ENCODE results near the gene MCF2L2.

The MCF2L2 gene

GRCh38 chr3:183158113-183158512 lies 270.3 kb downstream of the MCF2L2 start:
- DNase-seq, result no peak

- no peak for DNase-seq
Measured at GRCh38 chr3:183156266-183156665, 272.2 kb downstream of the MCF2L2 start.

- DNase-seq, result no peak
Measured at GRCh38 chr3:183155499-183155898, 272.9 kb downstream of the MCF2L2 start.

GRCh38 chr3:183153210-183153950 lies 275.0 kb downstream of the MCF2L2 start:
- no peak for DNase-seq

- no peak for DNase-seq
Measured at GRCh38 chr3:183151821-183152351, 276.5 kb downstream of the MCF2L2 start.

GRCh38 chr3:183151086-183151485 lies 277.3 kb downstream of the MCF2L2 start:
- no peak for DNase-seq

- DNase-seq, result no peak
Measured at GRCh38 chr3:183149915-183150750, 278.3 kb downstream of the MCF2L2 start.

- DNase-seq, result no peak
Measured at GRCh38 chr3:183148056-183148455, 280.4 kb downstream of the MCF2L2 start.

- DNase-seq, result no peak
Measured at GRCh38 chr3:183144363-183144762, 284.1 kb downstream of the MCF2L2 start.

GRCh38 chr3:183142199-183142598 lies 286.2 kb downstream of the MCF2L2 start:
- DNase-seq, result no peak

GRCh38 chr3:183134844-183135243 lies 293.6 kb downstream of the MCF2L2 start:
- DNase-seq, result no peak

- DNase-seq, result no peak
Measured at GRCh38 chr3:183132409-183132808, 296.0 kb downstream of the MCF2L2 start.

- DNase-seq, result no peak
Measured at GRCh38 chr3:183131735-183132134, 296.7 kb downstream of the MCF2L2 start.

- DNase-seq, result no peak
Measured at GRCh38 chr3:183131186-183131725, 297.2 kb downstream of the MCF2L2 start.

GRCh38 chr3:183129243-183129642 lies 299.2 kb downstream of the MCF2L2 start:
- DNase-seq, result no peak

GRCh38 chr3:183128709-183129108 lies 299.7 kb downstream of the MCF2L2 start:
- DNase-seq, result no peak
